Small intestine (tissue), 7 donors: ENCODE results near the gene COG5. TPM values are rescaled to one million over a fixed set of nuclear protein-coding genes. Genes with fewer than 3 reads are reported as not detected.

ENCODE experiments used
- DNase-seq, 2 donors: peaks; one replicate each; pipeline versions ENCODE4 v3.0.0 to v3.0.0-alpha.2; 2013
- FAIRE-seq: peaks from 2 replicates; lab custom pipeline; 2012; peaks lifted over from hg19 to GRCh38; lab: Jason Lieb, UNC
- H3K27ac ChIP-seq, 3 donors: one replicate each; pipeline ENCODE4 v1.5.1; 2013; ENCODE audit warnings: low read length in 2 of 3, mild to moderate bottlenecking in 2 of 3, control low read depth in 1 of 3, inconsistent platforms in 1 of 3, low read depth in 1 of 3, moderate library complexity in 1 of 3
- H3K27me3 ChIP-seq, 3 donors: one replicate each; pipeline ENCODE4 v1.6.1; 2013; ENCODE audit warnings: low read length in 3 of 3, inconsistent platforms in 1 of 3; ENCODE audit not compliant: control insufficient read depth in 3 of 3, insufficient read depth in 3 of 3
- H3K36me3 ChIP-seq, 3 donors: one replicate each; pipeline ENCODE4 v1.6.1; 2013; ENCODE audit warnings: low read length in 3 of 3, inconsistent platforms in 1 of 3, low read depth in 1 of 3, mild to moderate bottlenecking in 1 of 3, moderate library complexity in 1 of 3; ENCODE audit not compliant: control insufficient read depth in 3 of 3, insufficient read depth in 2 of 3
- H3K4me1 ChIP-seq, 3 donors: one replicate each; pipeline ENCODE4 v1.6.1; 2013; ENCODE audit warnings: low read length in 2 of 3, inconsistent platforms in 1 of 3, low read depth in 1 of 3, mild to moderate bottlenecking in 1 of 3, moderate library complexity in 1 of 3; ENCODE audit not compliant: control insufficient read depth in 3 of 3, insufficient read depth in 2 of 3
- H3K4me3 ChIP-seq, 3 donors: one replicate each; pipeline ENCODE4 v1.5.1; 2013; ENCODE audit warnings: low read length in 3 of 3, control low read depth in 1 of 3, inconsistent platforms in 1 of 3, low read depth in 1 of 3, mild to moderate bottlenecking in 1 of 3, moderate library complexity in 1 of 3
- H3K9me3 ChIP-seq, 2 donors: one replicate each; pipeline ENCODE4 v1.6.1; 2013; ENCODE audit warnings: low read depth in 1 of 2, low read length in 1 of 2; ENCODE audit not compliant: control insufficient read depth in 2 of 2, insufficient read depth in 1 of 2
- WGBS, 3 donors: extraction: QIAGEN DNeasy Blood & Tissue Kit; methylation state at CpG; one replicate each; pipeline ENCODE4 v1.1.7; 2013; 5-methylcytosine and 5-hydroxymethylcytosine counted together
- polyA plus RNA-seq, 4 donors: library from polyadenylated mRNA; stranded (reverse) in 3 of 4; unstranded in 1 of 4; fragments of 200-250 nt in 3 of 4; fragments of 120-200 nt in 1 of 4; gene quantifications; one replicate each; pipeline versions ENCODE4 v1.2.1 to v1.2.3, GENCODE V29; 2013
- donor health status: healthy with polysubstance abuse.
- donor health status: control.
- donor health status: control.
- donor health status: Bipolar disorder and iron deficiency.
- donor health status: healthy.

Gene COG5
- polyA plus RNA-seq, 4 donors, result 10.3 to 41.6 (median 12.5) TPM

DNA sequence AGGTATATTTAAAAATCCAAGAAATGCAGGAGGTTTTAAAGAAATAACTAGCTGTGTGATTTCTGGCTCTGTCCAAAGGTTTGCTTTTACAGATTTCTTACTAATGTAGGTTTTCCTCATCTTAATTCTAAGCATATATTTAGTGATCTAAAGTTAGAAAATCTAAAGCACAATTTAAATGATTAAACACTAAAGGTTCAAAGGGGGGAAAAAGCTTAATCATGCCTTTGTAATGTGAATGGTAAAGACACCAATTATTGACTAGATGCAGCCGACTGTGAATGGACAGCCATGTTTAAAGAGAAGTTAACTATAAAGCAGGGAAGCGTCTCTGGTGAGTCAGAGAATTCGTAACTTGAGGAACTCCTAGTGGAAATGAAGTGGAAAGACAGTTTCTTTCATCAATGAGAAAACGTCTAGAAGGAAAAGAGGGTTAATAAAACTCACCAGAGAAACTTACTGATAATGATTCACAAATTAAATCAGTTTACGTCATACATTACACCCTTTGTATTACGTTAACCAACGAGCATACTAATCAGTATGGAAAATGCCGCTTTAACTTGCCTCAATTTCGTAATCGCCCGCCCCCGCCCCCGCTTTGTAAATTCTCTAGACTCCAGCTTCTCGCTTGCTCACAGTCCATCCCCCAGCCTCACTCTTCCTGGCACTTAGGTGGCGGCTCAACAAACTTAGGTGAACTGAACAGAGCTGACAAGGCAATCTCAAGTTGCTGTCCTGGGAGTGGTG, 396.1 kb downstream of the COG5 start:
- H3K36me3 ChIP-seq, result peaks cover 0 to 6% (median 0%) of the 10 kb centered on the region in 3 donors
- FAIRE-seq (no peak), DNase-seq (peak; percentile 79 to 82)
- H3K27me3 ChIP-seq, result no peaks in the 10 kb centered on the region
- peak overlapping the region; percentile 90 to 97 (median 97) for H3K27ac ChIP-seq
- WGBS, 3 donors, result 0 to 1% (median 1%) methylated on average over 15 of the region's 15 CpGs
- H3K4me3 ChIP-seq, result peak overlapping the region; percentile 13 to 55 (median 44)
- H3K4me1 ChIP-seq, result peaks cover 0 to 3% (median 0%) of the 10 kb centered on the region in 3 donors
- H3K9me3 ChIP-seq, result no peaks in the 10 kb centered on the region

DNA sequence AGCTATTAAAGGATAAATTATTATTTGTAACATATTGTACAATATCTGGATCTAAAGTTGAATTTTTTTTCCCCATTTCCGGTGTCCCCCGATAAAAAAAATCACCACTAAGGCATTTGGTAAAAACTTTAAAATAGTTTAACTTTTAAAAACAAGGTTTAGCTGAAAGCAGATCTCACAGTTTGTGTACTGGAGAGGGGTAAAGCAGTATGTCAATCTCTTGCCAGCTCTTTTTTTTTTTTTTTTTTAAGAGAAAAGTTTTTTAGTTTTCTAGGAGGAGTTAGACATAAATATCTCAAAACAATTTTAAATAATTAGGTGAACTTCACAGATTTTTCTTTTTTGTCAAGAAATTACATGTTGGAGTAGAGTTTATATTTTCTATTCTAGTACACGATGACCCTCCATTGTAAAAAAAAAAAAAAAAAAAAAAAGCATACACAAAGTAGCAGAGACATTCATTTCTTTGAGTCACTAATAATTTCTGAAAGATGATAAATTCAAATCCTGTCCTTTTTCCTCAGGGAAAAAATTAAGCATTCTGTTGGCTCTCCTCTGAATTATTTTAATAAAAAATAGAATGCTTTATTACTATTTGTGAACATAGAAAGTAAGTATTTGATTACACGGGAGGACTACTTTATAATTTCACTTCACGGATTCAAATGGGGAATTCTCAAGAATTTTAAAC, 396.8 kb downstream of the COG5 start:
- Histone ChIP-seq H3K9me3 (no peaks in the 10 kb centered on the region), H3K4me3 (peak overlapping the region in 1 of 3 donors; percentile 55), H3K4me1 (peaks cover 0 to 3% (median 0%) of the 10 kb centered on the region in 3 donors), H3K36me3 (peaks cover 0 to 6% (median 0%) of the 10 kb centered on the region in 3 donors), H3K27ac (peak overlapping the region in 2 of 3 donors; percentile 20 to 97), H3K27me3 (no peaks in the 10 kb centered on the region)
- peak in 1 of 2 donors; percentile 27 for DNase-seq
- WGBS, 3 donors, result 34 to 36% (median 36%) methylated on average over 5 of the region's 5 CpGs
- FAIRE-seq, result no peak

DNA sequence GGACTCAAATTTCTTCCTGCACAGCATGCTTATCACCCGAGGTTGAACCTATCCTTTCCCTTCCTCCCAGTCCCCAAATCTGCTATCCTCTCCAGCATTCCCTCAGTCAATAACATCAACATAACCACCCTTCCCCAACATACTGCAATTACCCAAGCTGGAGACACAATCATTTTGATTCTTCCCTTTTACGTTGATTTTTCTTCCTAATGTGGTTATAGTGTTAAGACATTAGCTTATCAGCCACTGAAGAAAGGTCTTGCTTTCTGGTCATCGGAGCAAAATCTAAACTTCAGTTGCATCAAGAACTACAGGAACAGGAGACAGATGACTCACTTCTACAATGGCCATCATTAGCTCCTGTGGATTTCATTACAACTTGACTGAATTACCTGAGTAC, 398.4 kb downstream of the COG5 start:
- Histone ChIP-seq H3K9me3 (no peaks in the 10 kb centered on the region), H3K36me3 (no peaks in the 10 kb centered on the region), H3K4me1 (peaks cover 0 to 3% (median 0%) of the 10 kb centered on the region in 3 donors), H3K27me3 (no peaks in the 10 kb centered on the region), H3K4me3 (no peak overlapping the region), H3K27ac (no peak overlapping the region)
- 34 to 63% (median 41%) methylated on average over 3 of the region's 3 CpGs for WGBS, 3 donors
- peak; percentile 42 to 60 for DNase-seq
- FAIRE-seq, result no peak

DNA sequence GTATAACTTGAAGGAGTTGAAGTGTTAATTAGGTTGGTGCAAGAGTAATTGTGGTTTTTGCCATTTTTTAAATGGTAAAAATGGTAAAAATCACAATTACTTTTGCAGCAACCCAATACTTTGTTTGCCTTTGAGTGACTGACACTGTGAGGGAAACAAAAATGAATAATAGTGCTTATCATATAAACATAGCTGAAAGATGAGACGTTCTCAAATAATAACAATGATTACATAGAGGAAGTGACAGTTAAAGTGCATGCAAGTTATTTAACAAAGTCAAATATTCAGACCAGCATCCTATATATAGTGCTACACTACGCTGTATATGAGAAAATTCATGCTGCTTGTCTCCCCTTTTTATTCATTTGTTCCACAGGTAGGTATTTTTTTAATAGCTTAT, 399.6 kb downstream of the COG5 start:
- Histone ChIP-seq H3K9me3 (no peaks in the 10 kb centered on the region), H3K4me3 (no peak overlapping the region), H3K27ac (no peak overlapping the region), H3K36me3 (no peaks in the 10 kb centered on the region), H3K4me1 (peaks cover 0 to 3% (median 0%) of the 10 kb centered on the region in 3 donors), H3K27me3 (no peaks in the 10 kb centered on the region)
- DNase-seq (no peak), FAIRE-seq (no peak)
- WGBS, 3 donors, result 42 to 58% (median 53%) methylated on average over 2 of the region's 2 CpGs

DNA sequence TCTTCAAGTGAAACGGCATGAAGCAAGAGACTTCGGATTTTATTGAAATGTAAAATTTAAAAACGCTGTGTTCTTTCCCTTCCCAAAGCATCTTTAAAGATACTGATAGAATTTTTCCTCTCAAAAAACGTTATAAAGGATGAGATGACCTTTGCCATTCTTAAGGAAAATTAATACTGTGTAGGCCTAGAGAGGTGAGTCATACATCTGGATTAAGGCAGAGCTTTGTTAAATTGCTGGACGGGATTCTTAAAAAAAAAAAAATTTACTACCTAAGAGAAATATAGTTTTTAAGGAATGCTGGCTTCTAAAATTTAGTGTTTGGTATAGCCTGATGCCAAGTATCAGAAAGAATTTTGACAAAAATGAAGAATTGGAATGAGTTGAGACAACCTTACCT, 401.2 kb downstream of the COG5 start:
- H3K4me3 ChIP-seq, result no peak overlapping the region
- no peaks in the 10 kb centered on the region for H3K9me3 ChIP-seq
- peaks cover 0 to 3% (median 0%) of the 10 kb centered on the region in 3 donors for H3K4me1 ChIP-seq
- WGBS, 3 donors, result 59 to 73% (median 63%) methylated on average over 5 of the region's 5 CpGs
- H3K27me3 ChIP-seq, result no peaks in the 10 kb centered on the region
- H3K36me3 ChIP-seq, result no peaks in the 10 kb centered on the region
- H3K27ac ChIP-seq, result no peak overlapping the region
- FAIRE-seq (no peak), DNase-seq (no peak)

DNA sequence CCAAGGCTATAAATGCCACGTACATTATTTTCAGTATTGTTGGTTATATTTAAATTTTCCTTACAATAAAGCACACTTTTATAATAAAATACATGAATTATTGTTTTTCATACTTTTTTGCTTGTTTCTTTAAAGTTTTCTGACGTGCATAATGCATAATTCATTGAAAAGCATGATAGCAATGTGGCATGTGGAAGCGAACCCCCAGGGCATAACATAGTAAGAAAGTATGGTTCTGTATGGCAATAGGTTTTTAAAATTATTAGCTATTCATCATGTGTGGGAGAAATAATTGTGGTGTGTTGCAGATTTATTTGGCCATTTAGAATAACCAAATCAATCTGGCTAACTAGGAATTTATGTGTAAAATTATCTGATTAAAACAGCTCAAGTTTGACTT, 402.3 kb downstream of the COG5 start:
- H3K4me3 ChIP-seq, result no peak overlapping the region
- no peaks in the 10 kb centered on the region for H3K36me3 ChIP-seq
- H3K4me1 ChIP-seq, result peaks cover 0 to 3% (median 0%) of the 10 kb centered on the region in 3 donors
- DNase-seq, result no peak
- WGBS, 3 donors, result 54 to 74% (median 61%) methylated on average over 3 of the region's 3 CpGs
- FAIRE-seq, result peak; percentile 15
- no peaks in the 10 kb centered on the region for H3K27me3 ChIP-seq
- no peaks in the 10 kb centered on the region for H3K9me3 ChIP-seq
- no peak overlapping the region for H3K27ac ChIP-seq

DNA sequence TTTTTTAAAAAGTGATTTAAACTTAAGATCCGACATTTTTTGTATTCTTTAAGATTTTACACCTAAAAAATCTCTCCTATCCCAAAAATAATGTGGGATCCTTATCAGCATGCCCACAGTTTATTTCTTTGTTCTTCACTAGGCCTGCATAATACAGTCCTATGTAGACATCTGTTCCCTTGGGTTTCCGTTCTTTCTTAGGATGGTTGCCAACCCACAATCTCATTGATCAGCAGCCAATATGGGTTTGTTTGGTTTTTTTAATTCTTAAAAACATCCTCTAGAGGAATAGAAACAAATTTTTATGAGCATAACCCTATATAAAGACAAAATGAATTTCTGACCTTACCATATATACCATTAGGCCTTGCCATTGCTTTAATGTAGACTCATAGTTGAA, 403.3 kb downstream of the COG5 start:
- H3K9me3 ChIP-seq, result no peaks in the 10 kb centered on the region
- WGBS, 3 donors, result 82 to 87% (median 83%) methylated on average over 2 of the region's 2 CpGs
- FAIRE-seq (no peak), DNase-seq (no peak)
- no peaks in the 10 kb centered on the region for H3K4me1 ChIP-seq
- no peaks in the 10 kb centered on the region for H3K27me3 ChIP-seq
- no peak overlapping the region for H3K4me3 ChIP-seq
- no peak overlapping the region for H3K27ac ChIP-seq
- H3K36me3 ChIP-seq, result no peaks in the 10 kb centered on the region

DNA sequence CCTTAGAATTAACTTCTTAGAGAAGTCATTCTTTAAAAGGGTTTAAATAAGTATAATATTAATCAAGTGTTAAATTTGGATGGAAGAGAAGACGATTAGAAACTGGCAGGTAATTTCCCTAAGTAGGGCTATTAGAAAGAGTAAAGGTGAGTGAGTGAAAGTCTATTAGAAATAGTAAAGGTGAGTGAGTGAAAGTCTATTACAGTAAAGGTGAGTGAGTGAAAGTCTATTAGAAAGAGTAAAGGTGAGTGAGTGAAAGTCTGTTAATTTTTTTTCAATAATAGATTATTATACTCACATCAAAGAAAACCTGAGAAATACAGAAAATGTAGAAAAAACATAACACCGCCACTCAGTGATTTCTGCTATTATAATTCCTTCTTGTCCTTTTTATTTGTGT, 405.7 kb downstream of the COG5 start:
- 62 to 82% (median 67%) methylated on average over 2 of the region's 2 CpGs for WGBS, 3 donors
- no peak overlapping the region for H3K4me3 ChIP-seq
- H3K27ac ChIP-seq, result no peak overlapping the region
- no peak for FAIRE-seq
- DNase-seq, result no peak
- H3K27me3 ChIP-seq, result no peaks in the 10 kb centered on the region
- H3K9me3 ChIP-seq, result no peaks in the 10 kb centered on the region
- H3K36me3 ChIP-seq, result peaks cover 0 to 2% (median 0%) of the 10 kb centered on the region in 3 donors
- H3K4me1 ChIP-seq, result no peaks in the 10 kb centered on the region
